Globus pallidus (tissue), 1 donor: ENCODE results near the gene RTKN.
"Not testable (repeated sequence)": the region's sequence is repeated elsewhere in the genome, so short reads cannot be mapped to it uniquely, and the experiment has no call there.

ENCODE experiments used
- DNase-seq: peaks from one replicate; pipeline ENCODE4 v3.0.0-alpha.2; 2015; ENCODE audit warnings: low spot score

The RTKN gene

GRCh38 chr2:74460187-74460586 lies 18.4 kb upstream of the RTKN start:
- not testable (repeated sequence) for DNase-seq

DNA sequence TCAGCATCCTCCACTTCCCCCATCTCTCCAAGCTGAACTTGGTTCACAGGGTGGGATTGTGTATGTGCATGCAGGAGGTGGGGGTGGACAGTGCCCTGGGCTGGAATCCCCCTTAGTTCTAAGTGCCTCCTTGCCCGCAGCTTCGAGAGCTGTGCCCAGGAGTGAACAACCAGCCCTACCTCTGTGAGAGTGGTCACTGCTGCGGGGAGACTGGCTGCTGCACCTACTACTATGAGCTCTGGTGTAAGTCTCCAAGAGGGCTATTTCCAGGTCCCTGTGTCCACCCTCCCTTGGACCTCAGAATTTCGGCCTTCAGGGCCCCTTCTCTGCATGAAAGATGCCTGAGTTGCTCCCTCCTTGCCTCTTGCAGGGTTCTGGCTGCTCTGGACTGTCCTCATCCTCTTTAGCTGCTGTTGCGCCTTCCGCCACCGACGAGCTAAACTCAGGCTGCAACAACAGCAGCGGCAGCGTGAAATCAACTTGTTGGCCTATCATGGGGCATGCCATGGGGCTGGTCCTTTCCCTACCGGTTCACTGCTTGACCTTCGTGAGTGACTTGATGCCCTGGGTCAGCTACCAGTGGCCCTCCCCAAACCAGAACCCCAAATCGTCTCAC lies 17.9 kb upstream of the RTKN start:
- not testable (repeated sequence) for DNase-seq

DNA sequence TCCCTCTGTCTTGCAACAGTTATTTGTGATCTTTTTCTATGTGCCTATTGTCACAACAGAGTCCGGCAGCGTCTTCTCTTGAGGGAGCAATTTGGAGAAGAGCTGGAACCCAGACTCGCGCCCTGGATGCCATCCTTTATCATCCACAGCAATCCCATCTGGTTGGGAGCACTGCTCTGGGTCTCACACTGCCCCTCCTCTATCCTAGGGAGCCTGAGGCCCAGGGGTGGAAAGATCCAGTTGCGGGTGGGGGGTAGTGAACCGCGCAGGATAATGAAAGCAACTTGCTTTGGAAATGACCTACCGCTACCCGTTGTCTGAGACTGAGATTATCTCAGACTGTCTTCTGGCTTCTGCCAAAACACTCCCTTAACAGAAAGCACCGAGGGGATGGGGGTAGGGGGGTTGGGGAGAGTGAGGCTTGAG lies 17.2 kb upstream of the RTKN start:
- no peak for DNase-seq

DNA sequence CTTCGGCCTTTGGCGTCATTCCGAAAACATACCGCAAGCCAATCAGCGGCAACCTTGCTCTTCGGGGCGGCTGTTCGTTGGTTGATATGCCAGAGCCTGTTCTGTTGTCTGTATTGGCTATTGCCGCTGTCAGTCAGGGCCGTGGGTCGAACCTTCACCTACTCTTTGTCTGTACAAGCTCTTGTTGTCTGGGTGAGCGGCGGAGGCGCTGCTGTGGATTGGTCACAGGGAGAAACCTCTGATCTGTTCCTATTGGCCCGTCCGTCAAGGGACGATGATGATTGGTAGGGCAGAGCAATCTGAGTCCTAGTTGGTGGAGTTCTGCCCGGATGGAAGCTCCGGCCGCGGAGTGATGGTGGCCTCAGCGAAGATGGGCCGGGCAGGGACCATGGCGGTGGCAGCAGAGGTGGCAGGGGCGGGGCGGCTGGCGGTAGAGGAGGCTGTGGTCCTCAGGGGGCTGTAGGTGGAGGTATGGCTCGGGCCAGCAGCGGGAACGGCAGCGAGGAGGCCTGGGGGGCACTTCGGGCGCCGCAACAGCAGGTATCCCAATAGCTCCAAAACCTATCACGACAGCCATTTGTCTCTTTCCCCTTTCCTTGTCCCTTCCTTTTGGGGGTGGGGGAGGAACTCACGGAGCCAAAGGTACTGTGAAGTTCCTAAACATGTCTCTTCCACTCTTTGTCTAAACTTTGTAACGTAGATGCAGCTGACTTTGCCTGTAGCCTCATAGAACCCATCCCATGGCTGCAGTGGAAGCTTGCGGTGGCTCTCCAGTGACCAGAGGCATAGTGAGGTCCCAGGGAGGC lies 16.6 kb upstream of the RTKN start, which contains the start of gene WBP1:
Gene WBP1, plus strand, starts transcription at position 307 of the 806 bp plus-strand sequence. Its CDS starts 165 bp downstream, at position 472.
- DNase-seq, result peak; percentile 100

DNA sequence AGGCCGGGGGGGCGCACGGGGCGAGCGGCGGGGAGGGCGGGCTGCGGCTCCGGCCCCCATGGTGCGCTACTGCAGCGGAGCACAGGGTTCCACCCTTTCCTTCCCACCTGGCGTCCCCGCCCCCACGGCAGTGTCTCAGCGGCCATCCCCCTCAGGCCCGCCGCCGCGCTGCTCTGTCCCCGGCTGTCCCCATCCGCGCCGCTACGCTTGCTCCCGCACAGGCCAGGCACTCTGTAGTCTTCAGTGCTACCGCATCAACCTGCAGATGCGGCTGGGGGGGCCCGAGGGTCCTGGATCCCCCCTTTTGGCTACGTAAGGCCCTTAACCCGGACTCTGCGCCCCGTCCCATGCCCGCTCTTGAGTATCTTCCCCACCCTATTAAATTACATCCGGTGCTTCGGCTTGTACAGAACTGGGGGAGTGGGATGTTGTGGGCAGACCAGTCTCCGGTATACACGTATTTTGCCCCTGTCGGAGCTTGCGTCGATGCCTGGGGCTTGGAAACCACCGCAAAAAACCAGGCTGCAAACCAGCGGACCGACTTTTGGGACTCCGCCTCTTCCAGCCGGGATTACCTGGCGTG lies 15.9 kb upstream of the RTKN start:
- no peak for DNase-seq

GRCh38 chr2:74457129-74457548 lies 15.4 kb upstream of the RTKN start:
- DNase-seq, result no peak

DNA sequence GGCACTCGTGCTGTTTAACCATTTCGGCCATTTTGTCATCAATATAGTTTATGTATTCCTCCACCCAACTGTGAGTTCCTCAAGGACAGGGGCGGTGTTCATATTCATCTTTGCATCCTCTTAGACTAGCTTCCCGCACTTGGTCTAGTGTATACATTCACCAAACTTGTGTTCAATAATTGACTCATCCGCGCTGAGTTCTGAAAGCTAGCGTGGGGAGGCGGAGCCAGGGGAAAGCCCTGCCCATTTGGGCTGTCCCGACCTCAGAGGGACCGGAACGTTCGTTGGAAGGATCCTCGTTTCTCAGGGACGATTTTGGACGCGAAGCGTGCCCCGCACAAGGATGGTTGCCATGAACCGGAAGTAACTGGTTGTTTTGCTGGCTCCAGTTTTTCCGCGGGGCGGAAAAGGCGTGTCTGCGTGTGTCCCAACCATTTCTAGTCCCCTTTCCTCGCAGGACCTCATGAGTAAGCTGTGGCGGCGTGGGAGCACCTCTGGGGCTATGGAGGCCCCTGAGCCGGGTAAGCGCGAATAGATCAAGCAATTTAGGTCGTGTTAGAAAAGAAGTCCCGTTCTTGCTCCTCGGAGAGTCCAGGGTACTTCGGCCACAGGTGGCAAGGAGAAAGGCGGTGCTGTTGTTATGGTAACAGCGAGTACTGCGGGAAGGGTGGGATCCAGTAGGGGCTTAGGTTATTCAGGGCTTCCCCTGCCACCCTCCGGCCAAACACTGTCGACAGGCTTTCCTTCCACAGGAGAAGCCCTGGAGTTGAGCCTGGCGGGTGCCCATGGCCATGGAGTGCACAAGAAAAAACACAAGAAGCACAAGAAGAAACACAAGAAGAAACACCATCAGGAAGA lies 13.1 kb upstream of the RTKN start, which contains the start of gene INO80B:
Gene INO80B, plus strand, starts transcription at position 434 of the 858 bp plus-strand sequence. Its CDS starts 30 bp downstream, at position 464.
- DNase-seq, result peak; percentile 97

DNA sequence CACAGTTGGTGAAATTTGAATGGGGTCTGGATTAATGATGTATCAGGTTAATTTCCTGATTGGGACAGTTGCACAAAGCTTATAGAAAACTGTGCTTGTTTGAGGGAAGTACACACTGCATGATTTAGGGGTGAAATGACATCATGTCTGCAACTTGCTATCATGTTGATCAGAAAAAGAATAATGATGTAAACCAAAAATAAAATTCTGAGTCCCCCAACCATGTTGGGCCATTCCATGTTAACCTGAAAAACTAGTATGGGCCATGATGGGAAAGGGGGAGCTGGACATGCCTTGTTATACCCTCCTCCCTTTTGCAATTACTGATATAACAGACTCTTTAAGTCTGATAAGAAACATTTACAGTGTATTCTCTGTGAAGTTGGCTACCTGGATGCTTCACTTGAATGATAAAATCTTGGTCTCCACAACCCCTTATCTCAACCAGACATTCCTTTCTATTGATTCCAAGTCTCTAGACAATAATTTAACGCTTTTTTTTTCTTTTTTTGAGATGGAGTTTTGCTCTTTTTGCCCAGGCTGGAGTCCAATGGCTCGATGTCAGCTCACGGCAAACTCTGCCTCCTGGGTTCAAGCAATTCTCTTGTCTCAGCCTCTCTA lies 8.9 kb upstream of the RTKN start:
- no peak for DNase-seq

DNA sequence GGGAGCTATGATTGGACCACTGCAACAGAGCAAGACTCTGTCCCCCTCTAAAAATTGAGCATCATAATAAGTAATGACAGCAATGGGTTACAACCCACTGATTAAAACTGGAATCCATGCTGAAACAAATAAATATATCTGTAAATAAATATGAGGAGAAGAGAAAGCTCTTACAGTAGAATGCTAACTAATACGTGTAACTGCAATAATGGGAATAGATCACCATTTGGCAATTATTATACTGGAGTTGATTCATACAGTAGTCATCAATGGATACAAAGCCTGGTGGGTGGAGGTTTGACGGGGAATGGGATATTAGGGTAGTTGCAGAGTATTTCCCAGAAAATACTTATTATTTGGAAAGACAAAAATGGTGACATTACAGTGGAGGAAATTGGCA lies 7.0 kb upstream of the RTKN start:
- DNase-seq, result no peak

GRCh38 chr2:74447230-74447999 lies 5.7 kb upstream of the RTKN start:
- no peak for DNase-seq

- DNase-seq, result no peak
These were observed 3.0 kb upstream of the RTKN start for GRCh38 chr2:74444498-74445318.

DNA sequence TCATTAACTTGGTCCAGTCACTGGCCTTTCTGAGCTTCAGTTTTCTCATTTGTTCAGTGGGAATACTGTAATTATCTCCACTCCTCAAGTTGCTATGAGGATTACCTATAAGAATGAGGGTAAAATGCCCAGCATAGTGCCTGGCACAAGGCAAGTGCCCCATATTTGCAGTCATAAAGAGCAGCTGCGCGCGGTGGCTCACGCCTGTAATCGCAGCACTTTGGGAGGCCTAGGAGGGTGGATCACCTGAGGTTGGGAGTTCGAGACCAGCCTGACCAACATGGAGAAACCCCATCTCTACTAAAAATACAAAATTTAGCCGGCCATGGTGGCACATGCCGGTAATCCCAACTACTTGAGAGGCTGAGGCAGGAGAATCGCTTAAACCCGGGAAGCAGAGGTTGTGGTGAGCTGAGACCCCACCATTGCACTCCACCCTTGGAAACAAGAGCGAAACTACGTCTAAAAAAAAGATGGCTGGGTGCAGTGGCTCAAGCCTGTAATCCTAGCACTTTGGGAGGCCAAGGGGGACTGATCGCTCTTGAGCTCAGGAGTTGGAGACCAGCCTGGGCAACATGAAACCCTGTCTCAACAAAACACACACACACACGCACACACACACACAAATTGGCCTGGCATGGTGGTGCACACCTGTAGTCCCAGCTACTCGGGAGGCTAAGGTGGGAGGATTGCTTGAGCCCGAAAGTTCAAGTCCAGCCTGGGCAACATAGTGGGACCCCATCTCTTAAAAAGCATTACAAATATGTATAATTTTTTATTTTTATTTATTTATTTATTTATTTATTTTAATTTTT lies 953 bp upstream of the RTKN start:
- DNase-seq, result not testable (repeated sequence)

GRCh38 chr2:74441170-74441689 lies 507 bp downstream of the RTKN start:
- peak; percentile 65 for DNase-seq

GRCh38 chr2:74440378-74441169 lies 1.2 kb downstream of the RTKN start:
- DNase-seq, result peak; percentile 96

GRCh38 chr2:74439803-74440377 lies 1.8 kb downstream of the RTKN start:
- DNase-seq, result peak; percentile 98

GRCh38 chr2:74439373-74439772 lies 2.4 kb downstream of the RTKN start:
- DNase-seq, result no peak

DNA sequence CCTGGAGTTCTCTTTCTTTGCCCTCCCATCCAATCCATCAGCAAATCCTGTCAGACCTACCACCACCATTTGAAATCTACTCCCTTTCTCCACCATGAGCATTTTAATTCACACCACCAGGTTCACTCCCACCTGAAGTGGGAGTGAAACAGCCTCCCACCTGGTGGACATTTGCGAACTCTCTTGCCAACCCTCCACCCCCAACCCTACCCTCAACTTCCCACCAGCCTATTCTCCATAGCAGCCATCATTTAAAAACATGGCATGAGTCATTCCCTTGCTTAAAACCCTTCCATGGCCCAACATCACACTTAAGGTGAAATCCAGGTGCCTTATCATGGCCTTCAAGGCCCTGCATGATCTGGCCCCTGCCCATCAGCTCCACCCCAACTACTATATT lies 3.5 kb downstream of the RTKN start:
- DNase-seq, result no peak
